ENCODE results near the gene SNAP29.
"Not testable (repeated sequence)": the region's sequence is repeated elsewhere in the genome, so short reads cannot be mapped to it uniquely, and the experiment has no call there.

Gene SNAP29

GRCh38 chr22:20899827-20900423, 41.1 kb downstream of the SNAP29 start:
- TF ChIP-seq CTCF (IDR thresholded peaks at IDR 0.05; ENCODE audit: borderline replicate concordance, control extremely low read depth, extremely low read depth, insufficient read depth, missing control alignments) = no peak
- in situ Hi-C loops (cut with MboI; ENCODE audit: low sequenced_read_pairs, unreplicated experiment) = no loop called here

GRCh38 chr22:20901093-20902033, 42.6 kb downstream of the SNAP29 start:
- in situ Hi-C loops (cut with MboI; ENCODE audit: low sequenced_read_pairs, unreplicated experiment); DNase-seq (ENCODE audit: low spot score): not testable (repeated sequence)

More at GRCh38 chr22:20899827-20900423, 41.1 kb downstream of the SNAP29 start:
- DNase-seq (ENCODE audit: low spot score) = no peak

- no peak for DNase-seq (ENCODE audit: low spot score)
- in situ Hi-C loops (cut with MboI; ENCODE audit: low sequenced_read_pairs, unreplicated experiment) = no loop called here
- TF ChIP-seq CTCF (IDR thresholded peaks at IDR 0.05; ENCODE audit: borderline replicate concordance, control extremely low read depth, extremely low read depth, insufficient read depth, missing control alignments) = no peak
Measured at GRCh38 chr22:20903093-20903492, 44.3 kb downstream of the SNAP29 start.

GRCh38 chr22:20904008-20904979, 45.5 kb downstream of the SNAP29 start:
- no peak for DNase-seq (ENCODE audit: low spot score)
- in situ Hi-C loops (cut with MboI; ENCODE audit: low sequenced_read_pairs, unreplicated experiment) = no loop called here
- TF ChIP-seq CTCF (IDR thresholded peaks at IDR 0.05; ENCODE audit: borderline replicate concordance, control extremely low read depth, extremely low read depth, insufficient read depth, missing control alignments) = no peak

GRCh38 chr22:20904980-20905355, 46.2 kb downstream of the SNAP29 start:
- DNase-seq (ENCODE audit: low spot score) = no peak
- in situ Hi-C loops (cut with MboI; ENCODE audit: low sequenced_read_pairs, unreplicated experiment) = no loop called here
- TF ChIP-seq CTCF (IDR thresholded peaks at IDR 0.05; ENCODE audit: borderline replicate concordance, control extremely low read depth, extremely low read depth, insufficient read depth, missing control alignments) = no peak

- DNase-seq (ENCODE audit: low spot score) = no peak
- no peak for TF ChIP-seq CTCF (IDR thresholded peaks at IDR 0.05; ENCODE audit: borderline replicate concordance, control extremely low read depth, extremely low read depth, insufficient read depth, missing control alignments)
- in situ Hi-C loops (cut with MboI; ENCODE audit: low sequenced_read_pairs, unreplicated experiment) = no loop called here
Measured at GRCh38 chr22:20905415-20906386, 46.9 kb downstream of the SNAP29 start.
